GM12878 (cell line): Measurements from ENCODE around the gene MANBA. TPM values are rescaled to one million over a fixed set of nuclear protein-coding genes. Genes with fewer than 3 reads are reported as not detected.

Source experiments
- ATAC-seq: fragments of 200-7000 bp; cut with Tn5 transposase; 3 replicates; pipeline ENCODE4 v1.9.1; 2020; ENCODE audit warnings: mild to moderate bottlenecking, moderate library complexity
- BruUV-seq: library from RNA; stranded (reverse); fragments of 400-500 nt; replicated peaks from 2 replicates; lab custom pipeline; 2021; lab: Mats Ljungman, UMichigan
- CTCF ChIA-PET: fragments of 300-600 bp; sonication (Branson Sonifier 250); formaldehyde crosslinking; extraction: SDS; loops from one replicate; lab custom pipeline; 2021; ENCODE audit warnings: inconsistent platforms; lab: Yijun Ruan, JAX
- POLR2A ChIA-PET: fragments of 350-600 bp; formaldehyde crosslinking; extraction: SDS; loops from one replicate; lab custom pipeline; 2021; ENCODE audit warnings: inconsistent platforms; lab: Charles Lee
- RAD21 ChIA-PET: fragments of 300-600 bp; sonication (Branson Sonifier 250); formaldehyde crosslinking; loops from one replicate; lab custom pipeline; 2023; ENCODE audit warnings: antibody characterized with exemption; ENCODE audit not compliant: unreplicated experiment; lab: Charles Lee
- SMC1A ChIA-PET: fragments of 300-600 bp; sonication (Branson Sonifier 250); formaldehyde crosslinking; loops from one replicate; lab custom pipeline; 2023; ENCODE audit not compliant: unreplicated experiment, uncharacterized antibody; lab: Charles Lee
- DNase-seq: peaks from one replicate; pipeline ENCODE4 v3.0.0-alpha.2; 2011; ENCODE audit warnings: low read depth, low spot score
- FAIRE-seq: peaks from 3 replicates; lab custom pipeline; 2011; peaks lifted over from hg19 to GRCh38; lab: Jason Lieb, UNC
- H2AFZ ChIP-seq: 2 replicates; pipeline ENCODE4 v1.6.0; 2011; ENCODE audit warnings: low read depth, low read length, control low read depth; ENCODE audit not compliant: control insufficient read depth
- H3K27ac ChIP-seq: 2 replicates; pipeline ENCODE4 v1.5.1; 2011; ENCODE audit warnings: control low read depth; ENCODE audit not compliant: control insufficient read depth, insufficient read depth
- H3K27me3 ChIP-seq, 2 experiments: replicated peaks in 1 of 2; 2 replicates each; pipeline versions ENCODE4 v1.6.0 to v1.6.1; 2011; ENCODE audit warnings: low read length in 1 of 2; ENCODE audit not compliant: control insufficient read depth in 2 of 2, insufficient read depth in 2 of 2
- H3K36me3 ChIP-seq, 2 experiments: 2 replicates each; pipeline ENCODE4 v1.5.1; 2011; ENCODE audit warnings: low read length in 1 of 2; ENCODE audit not compliant: control insufficient read depth in 2 of 2, insufficient read depth in 2 of 2
- H3K4me1 ChIP-seq: 2 replicates; pipeline ENCODE4 v1.6.1; 2011; ENCODE audit warnings: mild to moderate bottlenecking, low read length, moderate library complexity, mixed read lengths; ENCODE audit not compliant: control insufficient read depth, insufficient read depth
- H3K4me2 ChIP-seq: 2 replicates; pipeline ENCODE4 v1.6.0; 2011; ENCODE audit warnings: control low read depth; ENCODE audit not compliant: control insufficient read depth, insufficient read depth
- H3K4me3 ChIP-seq: fragments of 200-600 bp; sonication (generic); 2 replicates; pipeline ENCODE4 v1.5.1; 2016
- H3K79me2 ChIP-seq: 2 replicates; pipeline ENCODE4 v1.6.0; 2011; ENCODE audit warnings: low read length; ENCODE audit not compliant: control insufficient read depth, insufficient read depth
- H3K9ac ChIP-seq: 2 replicates; pipeline ENCODE4 v1.8.0; 2011; ENCODE audit warnings: low read length, control low read depth, mixed read lengths; ENCODE audit not compliant: control insufficient read depth, insufficient read depth
- H3K9me3 ChIP-seq: replicated peaks from 3 replicates; pipeline ENCODE4 v1.5.1; 2011; ENCODE audit warnings: mild to moderate bottlenecking, low read length; ENCODE audit not compliant: control insufficient read depth, insufficient read depth
- H4K20me1 ChIP-seq: 2 replicates; pipeline ENCODE4 v1.6.0; 2011; ENCODE audit not compliant: control insufficient read depth, insufficient read depth
- ASH2L ChIP-seq: fragments of 300-600, 200-600 bp; sonication (generic); IDR thresholded peaks from 2 replicates; pipeline ENCODE4 v1.6.1; 2017; ENCODE audit warnings: low read depth, mild to moderate bottlenecking, borderline replicate concordance
- BCL3 ChIP-seq: IDR thresholded peaks from 2 replicates; pipeline ENCODE4 v1.6.1; 2011; ENCODE audit warnings: borderline replicate concordance, low read depth, mild to moderate bottlenecking, moderate library complexity, low read length; ENCODE audit not compliant: insufficient read depth, poor library complexity, severe bottlenecking
- BMI1 ChIP-seq: fragments of 450-650 bp; IDR thresholded peaks from 2 replicates; pipeline ENCODE4 v1.6.1; 2016; ENCODE audit warnings: mild to moderate bottlenecking, moderate library complexity, borderline replicate concordance
- CBFB ChIP-seq: IDR thresholded peaks from 2 replicates; pipeline ENCODE4 v1.6.1; 2016; ENCODE audit warnings: antibody characterized with exemption, low read depth
- CHD2 ChIP-seq: IDR thresholded peaks from 2 replicates; pipeline ENCODE4 v1.6.1; 2011; ENCODE audit warnings: low read depth, low read length, improper control_type of control experiment, borderline replicate concordance
- FOS ChIP-seq: IDR thresholded peaks from 3 replicates; pipeline ENCODE4 v1.6.1; 2011; ENCODE audit warnings: borderline replicate concordance; ENCODE audit not compliant: insufficient read length; ENCODE audit errors: extremely low read depth
- MYC ChIP-seq: IDR thresholded peaks from 2 replicates; pipeline ENCODE4 v1.6.1; 2011; ENCODE audit warnings: mild to moderate bottlenecking, low read length, moderate library complexity, inconsistent platforms; ENCODE audit not compliant: insufficient read depth, insufficient replicate concordance, insufficient read length, severe bottlenecking
- PAX5 ChIP-seq: IDR thresholded peaks from 2 replicates; pipeline ENCODE4 v1.6.1; 2011; ENCODE audit warnings: low read depth, low read length, borderline replicate concordance
- PAX8 ChIP-seq: fragments of 450-650 bp; IDR thresholded peaks from 2 replicates; pipeline ENCODE4 v1.6.1; 2017; ENCODE audit warnings: mild to moderate bottlenecking, moderate library complexity
- RBBP5 ChIP-seq: fragments of 200-600 bp; sonication (generic); conservative IDR thresholded peaks from 2 replicates; pipeline ENCODE4 v1.6.1; 2016
- RELB ChIP-seq: fragments of 450-650 bp; IDR thresholded peaks from 2 replicates; pipeline ENCODE4 v1.6.1; 2017; ENCODE audit warnings: low read depth, mild to moderate bottlenecking, moderate library complexity
- SIX5 ChIP-seq: IDR thresholded peaks from 2 replicates; pipeline ENCODE4 v1.6.1; 2011; ENCODE audit warnings: mild to moderate bottlenecking, low read depth, low read length, moderate library complexity; ENCODE audit not compliant: severe bottlenecking
- SMAD5 ChIP-seq: IDR thresholded peaks from 2 replicates; pipeline ENCODE4 v1.6.1; 2016; ENCODE audit warnings: antibody characterized with exemption, low read depth
- SREBF1 ChIP-seq: IDR thresholded peaks from 2 replicates; pipeline ENCODE4 v1.6.1; 2012; ENCODE audit warnings: mild to moderate bottlenecking, low read length
- ZNF384 ChIP-seq: IDR thresholded peaks from 2 replicates; pipeline ENCODE4 v1.6.1; 2012; ENCODE audit warnings: low read depth, mild to moderate bottlenecking, low read length, improper control_type of control experiment, borderline replicate concordance
- ZNF687 ChIP-seq: fragments of 450-650 bp; IDR thresholded peaks from 2 replicates; pipeline ENCODE4 v1.6.1; 2017; ENCODE audit warnings: mild to moderate bottlenecking, moderate library complexity
- ZSCAN29 ChIP-seq: fragments of 450-650 bp; IDR thresholded peaks from 2 replicates; pipeline ENCODE4 v1.6.1; 2017; ENCODE audit warnings: mild to moderate bottlenecking, moderate library complexity
- WGBS: methylation state at CpG from one replicate; pipeline ENCODE4 v1.1.6; 2016; ENCODE audit warnings: low lambda C conversion rate; ENCODE audit not compliant: insufficient replicate concordance, insufficient coverage; ENCODE audit errors: missing lambda C conversion rate; 5-methylcytosine and 5-hydroxymethylcytosine counted together
- in situ Hi-C: fragments of 300-500 bp; cut with MboI; formaldehyde crosslinking; loops from 9 replicates; pipeline ENCODE4 v1.14.3; 2018; ENCODE audit warnings: mixed read lengths
- intact Hi-C: fragments of 100-400 bp; cut with micrococcal nuclease; formaldehyde crosslinking; loops from one replicate; pipeline ENCODE4 v1.14.2; 2022; ENCODE audit not compliant: unreplicated experiment
- polyA plus RNA-seq, 11 experiments: library from polyadenylated mRNA; depleted of rRNA in 4 of 11; unstranded in 6 of 11; stranded (reverse) in 5 of 11; fragments of >200 nt; fragmentation: Nextera tagmentation in 4 of 11; fragmentation: Illumina TruSeq in 1 of 11; extraction: Ambion mirVana in 4 of 11; extraction: Trizol in 1 of 11; gene quantifications; 1 replicate in 1 of 11; 2 replicates in 10 of 11; pipeline versions ENCODE4 v1.2.1 to v1.2.3, GENCODE V29; 2011 to 2016; ENCODE audit warnings: inconsistent platforms in 2 of 11, missing spikeins in 2 of 11, low read depth in 1 of 11
- total RNA-seq, 4 experiments: library from RNA; depleted of rRNA in 3 of 4; stranded (reverse); fragments of >200 nt in 3 of 4; fragmentation: Illumina TruSeq in 1 of 4; extraction: Trizol in 1 of 4; gene quantifications; 2 replicates each; pipeline versions ENCODE4 v1.2.1 to v1.2.3, GENCODE V29; 2013 to 2021

Gene MANBA
- total and polyA plus RNA-seq, 10 of the 15 experiments (the other 5 are each of a cell fraction or from before 2014, with no cell fraction given): 3.8 to 19.0 (median 12.5) TPM

GRCh38 chr4:102608190-102608589 is 152.6 kb downstream of the MANBA start:
- Histone ChIP-seq H3K9me3 (no peaks in the 10 kb centered on the region), H3K27ac (no peak overlapping the region), H3K4me2 (no peak overlapping the region), H3K36me3 (peaks cover 30 to 59% of the 10 kb centered on the region in 2 experiments), H3K4me3 (no peak overlapping the region), H3K79me2 (no peaks in the 10 kb centered on the region), H3K9ac (no peak overlapping the region), H4K20me1 (no peaks in the 10 kb centered on the region), H3K27me3 (no peaks in the 10 kb centered on the region), H2AFZ (no peak overlapping the region), H3K4me1 (no peaks in the 10 kb centered on the region)
- DNase-seq: no peak
- CTCF ChIA-PET: interaction anchor here (0.8 to 1.9 kb wide), 3 partner anchors 22 to 160 kb away, joined by 3 to 4 read pairs (median 3); no protein-coding TSS in a partner anchor
- SMC1A ChIA-PET: no interaction called here
- RAD21 ChIA-PET: interaction anchor here (0.8 to 1.4 kb wide), 2 partner anchors 97 to 177 kb away, joined by 3 to 5 read pairs; no protein-coding TSS in a partner anchor
- WGBS: 100% methylated on average over 1 of the region's 1 CpG
- intact Hi-C loops: no loop called here
- ATAC-seq: no peak
- BruUV-seq: TSS peak; percentile 15
- POLR2A ChIA-PET: no interaction called here
- FAIRE-seq: no peak
- in situ Hi-C loops: no loop called here
- TF ChIP-seq RELB: no peak
- no peak for TF ChIP-seq ZNF687
- TF ChIP-seq MYC: no peak
- TF ChIP-seq SREBF1: no peak
- TF ChIP-seq ZSCAN29: no peak
- TF ChIP-seq FOS: no peak
- no peak for TF ChIP-seq PAX5
- TF ChIP-seq PAX8: no peak
- TF ChIP-seq ASH2L: no peak
- no peak for TF ChIP-seq BCL3
- TF ChIP-seq BMI1: no peak
- no peak for TF ChIP-seq SMAD5
- no peak for TF ChIP-seq RBBP5
- TF ChIP-seq ZNF384: no peak
- TF ChIP-seq CHD2: no peak
- no peak for TF ChIP-seq CBFB
- TF ChIP-seq SIX5: no peak
